ENCODE data around the gene PRPF38A.

PRPF38A gene

GRCh38 chr1:52400131-52400530 lies 4.3 kb upstream of the PRPF38A start:
- DNase-seq: no peak

- no peak for DNase-seq
Observed at GRCh38 chr1:52402860-52403240, 1.6 kb upstream of the PRPF38A start.

- no peak for DNase-seq
Observed at GRCh38 chr1:52403566-52404115, 761 bp upstream of the PRPF38A start.

GRCh38 chr1:52404975-52405338 lies 555 bp downstream of the PRPF38A start:
- DNase-seq: no peak

GRCh38 chr1:52413410-52413989 lies 9.1 kb downstream of the PRPF38A start:
- no peak for DNase-seq

- no peak for DNase-seq
Observed at GRCh38 chr1:52414942-52415341, 10.5 kb downstream of the PRPF38A start.

- DNase-seq: no peak
Observed at GRCh38 chr1:52416811-52417210, 12.4 kb downstream of the PRPF38A start.

GRCh38 chr1:52420713-52421112 lies 16.3 kb downstream of the PRPF38A start:
- DNase-seq: no peak

GRCh38 chr1:52423055-52423454 lies 18.7 kb downstream of the PRPF38A start:
- DNase-seq: no peak

GRCh38 chr1:52423771-52424170 lies 19.4 kb downstream of the PRPF38A start:
- DNase-seq: peak; percentile 41

- DNase-seq: no peak
Observed at GRCh38 chr1:52424231-52424636, 19.8 kb downstream of the PRPF38A start.

GRCh38 chr1:52424813-52425212 lies 20.4 kb downstream of the PRPF38A start:
- DNase-seq: no peak

GRCh38 chr1:52426371-52426770 lies 22.0 kb downstream of the PRPF38A start:
- no peak for DNase-seq

GRCh38 chr1:52427152-52427551 lies 22.8 kb downstream of the PRPF38A start:
- DNase-seq: no peak

- no peak for DNase-seq
Observed at GRCh38 chr1:52432807-52433206, 28.4 kb downstream of the PRPF38A start.

GRCh38 chr1:52435211-52435610 lies 30.8 kb downstream of the PRPF38A start:
- no peak for DNase-seq

- DNase-seq: no peak
Observed at GRCh38 chr1:52435650-52436049, 31.2 kb downstream of the PRPF38A start.

GRCh38 chr1:52436817-52437216 lies 32.4 kb downstream of the PRPF38A start:
- DNase-seq: no peak

GRCh38 chr1:52439976-52440375 lies 35.6 kb downstream of the PRPF38A start:
- DNase-seq: no peak

GRCh38 chr1:52444463-52444862 lies 40.1 kb downstream of the PRPF38A start:
- DNase-seq: no peak

- DNase-seq: no peak
Observed at GRCh38 chr1:52454127-52454526, 49.7 kb downstream of the PRPF38A start.

- DNase-seq: no peak
Observed at GRCh38 chr1:52454779-52455178, 50.4 kb downstream of the PRPF38A start.

GRCh38 chr1:52455686-52456085 lies 51.3 kb downstream of the PRPF38A start:
- DNase-seq: no peak

GRCh38 chr1:52460694-52461093 lies 56.3 kb downstream of the PRPF38A start:
- DNase-seq: no peak

- no peak for DNase-seq
Observed at GRCh38 chr1:52461821-52462220, 57.4 kb downstream of the PRPF38A start.

All from effector CD8-positive, alpha-beta T cell (primary cell).